A673 (cell line): ENCODE measurements around the gene HNRNPA0. TPM values are rescaled to one million over a fixed set of nuclear protein-coding genes. Genes with fewer than 3 reads are reported as not detected.

ENCODE experiments used
- BruUV-seq: library from RNA; stranded (reverse); fragments of 400-500 nt; replicated peaks from 2 replicates; lab custom pipeline; 2021; lab: Mats Ljungman, UMichigan
- CTCF ChIA-PET: fragments of 300-600 bp; sonication (Branson Sonifier 250); formaldehyde crosslinking; loops from one replicate; lab custom pipeline; 2022; ENCODE audit warnings: antibody characterized with exemption; lab: Charles Lee
- POLR2A ChIA-PET: fragments of 300-600 bp; sonication (Branson Sonifier 250); formaldehyde crosslinking; loops from one replicate; lab custom pipeline; 2022; ENCODE audit warnings: antibody characterized with exemption; ENCODE audit not compliant: low non-redundant PET; lab: Charles Lee
- DNase-seq: peaks from one replicate; pipeline ENCODE4 v3.0.0-alpha.2; 2015; ENCODE audit warnings: low spot score
- H3K27ac ChIP-seq: fragments of 200-600 bp; sonication (generic); 2 replicates; pipeline ENCODE4 v1.5.1; 2016; ENCODE audit warnings: mixed run types, low read depth, mild to moderate bottlenecking, mixed read lengths, antibody characterized with exemption, low read length; ENCODE audit not compliant: poor library complexity, severe bottlenecking
- H3K27me3 ChIP-seq: fragments of 200-600 bp; sonication (generic); replicated peaks from 2 replicates; pipeline ENCODE4 v1.6.1; 2017; ENCODE audit warnings: mixed run types, low read depth, mild to moderate bottlenecking, mixed read lengths, antibody characterized with exemption, low read length; ENCODE audit not compliant: insufficient read depth, poor library complexity
- H3K36me3 ChIP-seq: fragments of 200-600 bp; sonication (generic); 2 replicates; pipeline ENCODE4 v1.6.1; 2016; ENCODE audit warnings: mixed run types, mild to moderate bottlenecking, mixed read lengths, antibody characterized with exemption, low read length; ENCODE audit not compliant: insufficient read depth, poor library complexity, severe bottlenecking
- H3K4me1 ChIP-seq: fragments of 200-600 bp; sonication (generic); 2 replicates; pipeline ENCODE4 v1.6.1; 2017; ENCODE audit warnings: mixed run types, mild to moderate bottlenecking, mixed read lengths, antibody characterized with exemption, low read length; ENCODE audit not compliant: insufficient read depth, poor library complexity, severe bottlenecking
- H3K4me3 ChIP-seq: fragments of 200-600 bp; sonication (generic); 2 replicates; pipeline ENCODE4 v1.5.1; 2016; ENCODE audit warnings: low read depth, mixed run types, mild to moderate bottlenecking, mixed read lengths, low read length; ENCODE audit not compliant: poor library complexity, severe bottlenecking
- H3K9me3 ChIP-seq: fragments of 200-600 bp; sonication (generic); 2 replicates; pipeline ENCODE4 v1.6.1; 2016; ENCODE audit warnings: mixed run types, low read depth, mild to moderate bottlenecking, mixed read lengths, antibody characterized with exemption, low read length; ENCODE audit not compliant: poor library complexity, severe bottlenecking
- CTCF ChIP-seq: fragments of 300-800, 200-600 bp; sonication (generic); conservative IDR thresholded peaks from 2 replicates; pipeline ENCODE4 v1.5.1; 2017; ENCODE audit warnings: low read depth, mild to moderate bottlenecking, antibody characterized with exemption, low read length, moderate library complexity, mixed read lengths
- EZH2 ChIP-seq: fragments of 200-600 bp; sonication (generic); IDR thresholded peaks from 2 replicates; pipeline ENCODE4 v1.6.1; 2017; ENCODE audit warnings: borderline replicate concordance, low read depth, mild to moderate bottlenecking, mixed read lengths, antibody characterized with exemption, low read length; ENCODE audit not compliant: poor library complexity, severe bottlenecking
- intact Hi-C: fragments of 100-400 bp; cut with micrococcal nuclease; formaldehyde crosslinking; loops from one replicate; pipeline ENCODE4 v1.10.0; 2022; ENCODE audit not compliant: unreplicated experiment
- total RNA-seq: library from RNA; stranded (reverse); gene quantifications from 2 replicates; pipeline ENCODE4 v1.2.3, GENCODE V29; 2021

Gene HNRNPA0
- total RNA-seq, 1 experiment from 2014 or later = 56.2 TPM

GRCh38 chr5:137733922-137734321, 20.2 kb downstream of the HNRNPA0 start:
- DNase-seq = no peak
- TF ChIP-seq CTCF = no peak
- TF ChIP-seq EZH2 = no peak
- no peak overlapping the region for H3K4me3 ChIP-seq
- no peak overlapping the region for H3K27ac ChIP-seq
- no TSS peak for BruUV-seq
- H3K36me3 ChIP-seq = no peaks in the 10 kb centered on the region
- POLR2A ChIA-PET = no interaction called here
- intact Hi-C loops = no loop called here
- no peaks in the 10 kb centered on the region for H3K4me1 ChIP-seq
- CTCF ChIA-PET = no interaction called here
- H3K9me3 ChIP-seq = peaks cover 3% of the 10 kb centered on the region
- H3K27me3 ChIP-seq = peaks cover 3% of the 10 kb centered on the region

- intact Hi-C loops = no loop called here
- H3K9me3 ChIP-seq = peaks cover 1% of the 10 kb centered on the region
- no peak overlapping the region for H3K27ac ChIP-seq
- DNase-seq = no peak
- H3K4me1 ChIP-seq = no peaks in the 10 kb centered on the region
- CTCF ChIA-PET = no interaction called here
- peaks cover 3% of the 10 kb centered on the region for H3K27me3 ChIP-seq
- no peaks in the 10 kb centered on the region for H3K36me3 ChIP-seq
- POLR2A ChIA-PET = no interaction called here
- no TSS peak for BruUV-seq
- TF ChIP-seq EZH2 (no peak), CTCF (no peak)
- H3K4me3 ChIP-seq = no peak overlapping the region
Observed at GRCh38 chr5:137733006-137733405, 21.2 kb downstream of the HNRNPA0 start.

- intact Hi-C loops = no loop called here
- Histone ChIP-seq H3K27ac (no peak overlapping the region), H3K4me1 (no peaks in the 10 kb centered on the region), H3K9me3 (no peaks in the 10 kb centered on the region), H3K36me3 (no peaks in the 10 kb centered on the region), H3K27me3 (peaks cover 3% of the 10 kb centered on the region), H3K4me3 (no peak overlapping the region)
- no TSS peak for BruUV-seq
- ChIA-PET POLR2A (no interaction called here), CTCF (no interaction called here)
- DNase-seq = no peak
- TF ChIP-seq CTCF (no peak), EZH2 (no peak)
Observed at GRCh38 chr5:137731176-137731575, 23.0 kb downstream of the HNRNPA0 start.
